ENCODE results near the gene NUDT8.
"Not testable (repeated sequence)": the region's sequence is repeated elsewhere in the genome, so short reads cannot be mapped to it uniquely, and the experiment has no call there.

The NUDT8 gene

DNA sequence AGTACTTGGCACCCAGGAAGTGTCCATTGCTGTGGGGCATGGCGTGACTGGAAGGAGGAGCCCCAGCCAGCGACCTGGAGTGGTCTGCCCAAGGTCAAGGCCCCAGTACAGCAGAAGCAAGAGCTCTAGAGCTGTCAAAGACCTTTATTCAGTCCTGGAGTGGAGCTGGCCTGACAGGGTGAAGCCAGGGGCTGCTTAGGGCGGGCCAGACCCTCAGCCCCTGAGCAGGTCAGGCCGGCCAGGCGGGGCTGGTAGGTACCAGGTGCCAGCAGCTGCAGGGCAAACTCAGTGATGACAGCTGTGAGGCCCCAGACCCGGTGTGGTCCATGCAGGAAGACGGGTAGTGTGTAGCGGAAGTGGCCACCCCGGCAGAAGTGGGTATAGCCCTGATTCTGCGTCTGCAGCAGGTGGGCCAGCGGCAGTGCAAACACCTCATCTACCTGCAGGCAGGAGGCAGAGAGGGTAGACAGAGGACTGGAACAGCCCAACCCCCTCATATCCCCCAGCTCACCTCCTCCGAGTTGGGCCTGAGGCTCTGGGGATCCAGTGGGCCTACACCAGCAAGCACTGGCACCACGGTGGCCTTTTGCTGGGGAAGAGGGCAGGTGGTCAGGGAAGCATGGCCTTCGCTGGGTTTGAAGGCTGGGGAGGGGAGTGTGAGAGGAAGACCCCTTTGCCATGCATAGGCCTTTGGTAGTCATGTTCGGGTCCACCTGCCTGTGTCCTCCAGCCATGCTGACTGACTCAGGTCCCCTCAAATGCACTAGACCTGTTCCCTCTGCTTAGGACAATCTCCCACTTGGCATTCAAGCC is 1.7 kb downstream of the NUDT8 start:
- peak overlapping the region; percentile 93 for H3K27ac ChIP-seq

DNA sequence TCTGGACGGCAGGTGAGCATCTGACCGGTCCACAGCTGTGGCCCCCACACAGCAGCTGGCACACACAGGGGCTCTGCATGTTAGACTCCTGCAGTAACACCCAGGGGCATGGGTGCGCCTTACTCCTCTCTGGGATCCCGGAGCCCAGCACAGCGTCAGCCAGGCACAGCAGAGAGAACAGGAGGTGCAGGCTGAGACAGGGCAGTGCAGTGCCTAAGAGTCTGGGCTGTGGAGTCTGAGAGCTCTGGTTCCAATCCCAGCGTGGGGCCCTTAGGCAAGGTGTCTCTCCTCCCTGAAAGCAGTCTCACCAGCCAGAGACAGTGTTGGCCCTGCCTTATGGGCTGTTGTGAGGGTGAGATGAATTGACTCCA is 2.3 kb downstream of the NUDT8 start:
- TF ChIP-seq ZFX (IDR thresholded peaks at IDR 0.05), result no peak
- TF ChIP-seq, protein P1, sequence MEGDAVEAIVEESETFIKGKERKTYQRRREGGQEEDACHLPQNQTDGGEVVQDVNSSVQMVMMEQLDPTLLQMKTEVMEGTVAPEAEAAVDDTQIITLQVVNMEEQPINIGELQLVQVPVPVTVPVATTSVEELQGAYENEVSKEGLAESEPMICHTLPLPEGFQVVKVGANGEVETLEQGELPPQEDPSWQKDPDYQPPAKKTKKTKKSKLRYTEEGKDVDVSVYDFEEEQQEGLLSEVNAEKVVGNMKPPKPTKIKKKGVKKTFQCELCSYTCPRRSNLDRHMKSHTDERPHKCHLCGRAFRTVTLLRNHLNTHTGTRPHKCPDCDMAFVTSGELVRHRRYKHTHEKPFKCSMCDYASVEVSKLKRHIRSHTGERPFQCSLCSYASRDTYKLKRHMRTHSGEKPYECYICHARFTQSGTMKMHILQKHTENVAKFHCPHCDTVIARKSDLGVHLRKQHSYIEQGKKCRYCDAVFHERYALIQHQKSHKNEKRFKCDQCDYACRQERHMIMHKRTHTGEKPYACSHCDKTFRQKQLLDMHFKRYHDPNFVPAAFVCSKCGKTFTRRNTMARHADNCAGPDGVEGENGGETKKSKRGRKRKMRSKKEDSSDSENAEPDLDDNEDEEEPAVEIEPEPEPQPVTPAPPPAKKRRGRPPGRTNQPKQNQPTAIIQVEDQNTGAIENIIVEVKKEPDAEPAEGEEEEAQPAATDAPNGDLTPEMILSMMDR (conservative IDR thresholded peaks at IDR 0.05), result no peak
- no peak overlapping the region; the same call in 1 of the 2 replicates for H3K27ac ChIP-seq

More for the DNA sequence above, 1.7 kb downstream of the NUDT8 start:
- TF ChIP-seq, protein P1 (conservative IDR thresholded peaks at IDR 0.05), result no peak
- no peak for TF ChIP-seq ZFX (IDR thresholded peaks at IDR 0.05)

DNA sequence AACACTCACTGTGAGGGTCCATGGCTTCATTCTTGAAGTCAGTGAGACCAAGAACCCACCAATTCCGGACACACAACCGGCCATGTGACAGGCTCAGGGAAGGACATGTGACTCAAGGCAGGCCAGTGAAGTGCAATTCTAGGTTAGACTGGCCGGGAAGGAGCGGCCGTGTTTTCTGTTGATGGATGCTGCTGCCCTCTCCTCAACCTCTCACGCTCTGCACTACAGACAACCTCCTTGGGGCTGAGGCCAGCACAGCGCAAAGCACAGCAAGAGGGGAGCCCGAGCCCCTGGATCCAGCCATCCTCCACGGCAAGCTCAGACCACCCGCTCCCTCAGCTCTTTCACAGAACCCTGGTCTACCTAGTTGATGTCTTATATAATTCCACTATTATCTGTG is 2.8 kb downstream of the NUDT8 start:
- H3K27ac ChIP-seq, result no peak overlapping the region
- TF ChIP-seq, protein P1 (conservative IDR thresholded peaks at IDR 0.05), result no peak
- no peak for TF ChIP-seq ZFX (IDR thresholded peaks at IDR 0.05)

DNA sequence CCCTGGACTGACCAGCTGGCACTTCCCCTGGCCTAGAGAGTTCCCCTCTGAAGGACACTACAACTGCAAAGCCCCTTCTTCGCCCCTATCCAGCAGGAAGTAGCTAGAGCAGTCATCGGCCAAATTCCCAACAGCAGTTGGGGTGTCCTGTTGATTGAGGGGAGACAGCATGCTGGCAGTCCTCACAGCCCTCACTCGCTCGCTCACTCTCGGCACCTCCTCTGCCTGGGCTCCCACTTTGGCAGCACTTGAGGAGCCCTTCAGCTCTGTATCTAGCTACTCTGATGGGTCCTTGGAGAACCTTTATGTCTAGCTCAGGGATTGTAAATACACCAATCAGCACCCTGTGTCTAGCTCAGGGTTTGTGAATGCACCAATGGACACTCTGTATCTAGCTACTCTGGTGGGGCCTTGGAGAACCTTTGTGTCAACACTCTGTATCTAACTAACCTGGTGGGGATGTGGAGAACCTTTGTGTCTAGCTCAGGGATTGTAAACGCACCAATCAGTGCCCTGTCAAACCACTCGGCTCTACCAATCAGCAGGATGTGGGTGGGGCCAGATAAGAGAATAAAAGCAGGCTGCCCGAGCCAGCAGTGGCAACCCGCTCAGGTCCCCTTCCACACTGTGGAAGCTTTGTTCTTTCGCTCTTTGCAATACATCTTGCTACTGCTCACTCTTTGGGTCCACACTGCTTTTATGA is 3.5 kb downstream of the NUDT8 start:
- H3K27ac ChIP-seq, result not testable (repeated sequence)

DNA sequence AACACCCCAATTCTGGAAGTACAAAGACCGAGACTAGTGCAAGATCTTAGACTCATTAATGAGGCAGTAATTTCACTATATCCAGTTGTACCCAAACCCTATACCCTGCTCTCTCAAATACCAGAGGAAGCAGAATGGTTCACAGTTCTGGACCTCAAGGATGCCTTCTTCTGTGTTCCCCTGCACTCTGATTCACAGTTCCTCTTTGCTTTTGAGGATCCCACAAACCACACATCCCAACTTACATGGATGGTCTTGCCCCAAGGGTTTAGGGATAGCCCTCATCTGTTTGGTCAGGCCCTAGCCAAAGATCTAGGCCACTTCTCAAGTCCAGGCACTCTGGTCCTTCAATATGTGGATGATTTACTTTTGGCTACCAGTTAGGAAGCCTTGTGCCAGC is 5.9 kb downstream of the NUDT8 start:
- H3K27ac ChIP-seq, result not testable (repeated sequence)

DNA sequence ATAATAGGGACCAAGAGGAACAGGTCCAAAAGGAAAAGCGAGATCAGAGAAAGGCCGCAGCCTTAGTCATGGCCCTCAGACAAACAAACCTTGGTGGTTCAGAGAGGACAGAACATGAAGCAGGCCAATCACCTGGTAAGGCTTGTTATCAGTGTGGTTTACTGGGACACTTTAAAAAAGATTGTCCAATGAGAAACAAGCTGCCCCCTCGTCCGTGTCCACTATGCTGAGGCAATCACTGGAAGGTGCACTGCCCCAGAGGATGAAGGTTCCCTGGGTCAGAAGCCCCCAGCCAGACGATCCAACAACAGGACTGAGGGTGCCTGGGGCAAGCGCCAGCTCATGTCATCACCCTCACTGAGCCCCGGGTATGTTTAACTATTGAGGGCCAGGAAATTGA is 6.8 kb downstream of the NUDT8 start:
- H3K27ac ChIP-seq, result not testable (repeated sequence)

DNA sequence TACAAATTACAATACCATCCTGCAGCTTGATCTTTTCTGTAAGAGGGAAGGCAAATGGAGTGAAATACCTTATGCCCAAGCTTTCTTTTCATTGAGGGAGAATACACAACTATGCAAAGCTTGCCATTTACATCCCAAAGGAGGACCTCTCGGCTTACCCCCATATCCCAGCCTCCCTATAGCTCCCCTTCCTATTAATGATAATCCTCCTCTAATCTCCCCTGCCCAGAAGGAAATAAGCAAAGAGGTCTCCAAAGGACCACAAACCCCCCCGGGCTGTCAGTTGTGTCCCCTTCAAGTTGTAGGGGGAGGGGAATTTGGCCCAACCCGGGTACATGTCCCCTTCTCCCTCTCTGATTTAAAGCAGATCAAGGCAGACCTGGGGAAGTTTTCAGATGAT is 7.8 kb downstream of the NUDT8 start:
- not testable (repeated sequence) for H3K27ac ChIP-seq

DNA sequence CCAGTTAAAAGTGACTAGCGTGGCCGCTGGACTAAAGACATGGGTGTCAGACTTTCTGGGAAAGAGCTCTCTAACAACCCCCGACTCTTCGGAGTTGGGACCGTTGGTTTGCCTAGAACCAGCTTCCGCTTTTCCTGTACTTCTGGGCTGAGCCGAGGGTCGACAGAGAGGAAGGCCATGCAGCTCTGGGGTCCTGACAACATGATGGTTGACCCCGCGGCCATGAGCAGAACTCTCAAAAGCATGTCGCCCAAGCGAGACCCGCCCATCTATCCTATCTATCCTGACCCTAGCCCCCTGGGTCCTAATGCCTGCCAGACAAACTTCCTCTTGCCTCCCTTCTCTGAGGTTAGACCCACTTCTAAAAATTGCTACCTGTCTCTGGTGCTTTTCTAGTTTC is 9.1 kb downstream of the NUDT8 start:
- H3K27ac ChIP-seq, result not testable (repeated sequence)

DNA sequence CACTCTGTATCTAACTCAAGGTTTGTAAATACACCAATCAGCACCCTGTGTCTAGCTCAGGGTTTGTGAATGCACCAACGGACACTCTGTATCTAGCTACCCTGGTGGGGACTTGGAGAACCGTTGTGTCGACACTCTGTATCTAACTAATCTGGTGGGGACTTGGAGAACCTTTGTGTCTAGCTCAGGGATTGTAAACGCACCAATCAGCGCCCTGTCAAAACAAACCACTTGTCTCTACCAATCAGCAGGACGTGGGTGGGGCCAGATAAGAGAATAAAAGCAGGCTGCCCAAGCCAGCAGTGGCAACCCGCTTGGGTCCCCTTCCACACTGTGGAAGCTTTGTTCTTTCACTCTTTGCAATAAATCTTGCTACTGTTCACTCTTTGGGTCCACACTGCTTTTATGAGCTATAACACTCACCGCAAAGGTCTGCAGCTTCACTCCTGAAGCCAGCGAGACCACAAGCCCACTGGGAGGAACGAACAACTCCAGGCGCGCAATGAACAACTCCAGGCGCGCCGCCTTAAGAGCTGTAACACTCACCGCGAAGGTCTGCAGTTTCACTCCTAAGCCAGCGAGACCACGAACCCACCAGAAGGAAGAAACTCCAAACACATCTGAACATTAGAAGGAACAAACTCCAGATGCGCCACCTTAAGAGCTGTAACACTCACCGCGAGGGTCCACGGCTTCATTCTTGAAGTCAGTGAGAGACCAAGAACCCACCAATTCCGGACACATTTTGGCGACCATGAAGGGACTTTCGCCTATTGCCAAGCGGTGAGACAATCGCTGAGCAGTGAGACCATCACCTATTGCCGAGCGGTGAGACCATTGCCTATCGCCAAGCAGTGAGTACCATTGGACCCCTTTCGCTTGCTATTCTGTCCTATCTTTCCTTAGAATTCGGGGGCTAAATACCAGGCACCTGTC is 9.8 kb downstream of the NUDT8 start:
- not testable (repeated sequence) for H3K27ac ChIP-seq

DNA sequence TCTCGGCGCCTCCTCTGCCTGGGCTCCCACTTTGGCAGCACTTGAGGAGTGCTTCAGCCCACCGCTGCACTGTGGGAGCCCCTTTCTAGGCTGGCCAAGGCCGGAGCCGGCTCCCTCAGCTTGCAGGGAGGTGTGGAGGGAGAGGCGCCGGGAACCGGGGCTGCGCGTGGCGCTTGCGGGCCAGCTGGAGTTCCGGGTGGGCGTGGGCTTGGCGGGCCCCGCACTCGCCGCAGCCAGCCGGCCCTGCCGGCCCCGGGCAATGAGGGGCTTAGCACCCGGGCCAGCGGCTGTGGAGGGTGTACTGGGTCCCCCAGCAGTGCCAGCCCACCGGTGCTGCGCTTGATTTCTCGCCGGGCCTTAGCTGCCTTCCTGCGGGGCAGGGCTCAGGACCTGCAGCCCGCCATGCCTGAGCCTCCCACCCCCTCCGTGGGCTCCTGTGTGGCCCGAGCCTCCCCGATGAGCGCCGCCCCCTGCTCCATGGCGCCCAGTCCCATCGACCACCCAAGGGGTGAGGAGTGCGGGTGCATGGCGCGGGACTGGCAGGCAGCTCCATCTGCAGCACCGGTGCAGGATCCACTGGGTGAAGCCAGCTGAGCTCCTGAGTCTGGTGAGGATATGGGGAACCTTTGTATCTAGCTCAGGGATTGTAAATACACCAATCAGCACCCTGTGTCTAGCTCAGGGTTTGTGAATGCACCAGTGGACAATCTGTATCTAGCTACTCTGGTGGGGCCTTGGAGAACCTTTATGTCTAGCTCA is 10.7 kb downstream of the NUDT8 start:
- not testable (repeated sequence) for H3K27ac ChIP-seq

Measured in C4-2B (cell line).